IPS DF 4.7 (cell line): ENCODE measurements around the gene NDUFB3.
"Not testable (repeated sequence)": the region's sequence is repeated elsewhere in the genome, so short reads cannot be mapped to it uniquely, and the experiment has no call there.

Source experiments
- DNase-seq: peaks from one replicate; pipeline ENCODE4 v3.0.0-alpha.2; 2013; ENCODE audit warnings: low spot score; ENCODE audit errors: extremely low read depth

NDUFB3 gene

DNA sequence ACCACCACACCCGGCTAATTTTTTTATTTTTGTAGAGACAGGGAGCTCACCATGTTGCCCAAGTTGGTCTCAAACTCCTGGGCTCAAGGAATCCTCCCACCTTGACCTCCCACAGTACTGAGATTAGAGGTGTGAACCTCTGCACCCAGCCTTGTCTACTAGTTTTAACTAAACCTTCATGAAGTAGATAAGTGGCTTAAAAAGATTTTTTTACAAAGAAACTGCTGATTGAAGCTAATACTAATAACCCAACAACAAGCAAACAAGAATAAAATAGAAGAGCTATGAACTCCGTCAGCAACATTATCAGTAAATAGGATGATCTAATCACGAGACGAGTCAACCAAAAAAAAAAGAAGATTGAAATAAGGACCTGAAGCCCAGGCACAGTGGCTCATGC is 18.8 kb downstream of the NDUFB3 start:
- DNase-seq: no peak

GRCh38 chr2:201093573-201093972 is 21.8 kb downstream of the NDUFB3 start:
- DNase-seq: no peak

DNA sequence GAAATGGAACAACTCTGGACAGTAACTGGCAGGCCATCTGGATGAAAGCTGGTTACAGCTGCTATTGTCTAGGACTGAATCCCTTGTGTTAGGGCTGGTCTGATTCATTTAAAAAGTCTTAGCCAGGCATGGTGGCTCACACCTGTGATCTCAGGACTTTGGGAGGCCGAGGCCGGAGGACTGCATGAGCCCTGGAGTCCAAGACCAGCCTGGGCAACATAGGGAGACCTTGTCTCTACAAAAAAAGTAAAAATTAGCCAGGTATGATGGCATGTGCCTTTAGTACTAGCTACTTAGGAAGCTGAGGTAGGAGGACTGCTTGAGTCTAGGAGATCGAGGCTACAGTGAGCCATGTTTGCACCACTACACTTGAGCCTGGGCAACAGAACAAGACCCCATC is 28.7 kb downstream of the NDUFB3 start:
- no peak for DNase-seq

DNA sequence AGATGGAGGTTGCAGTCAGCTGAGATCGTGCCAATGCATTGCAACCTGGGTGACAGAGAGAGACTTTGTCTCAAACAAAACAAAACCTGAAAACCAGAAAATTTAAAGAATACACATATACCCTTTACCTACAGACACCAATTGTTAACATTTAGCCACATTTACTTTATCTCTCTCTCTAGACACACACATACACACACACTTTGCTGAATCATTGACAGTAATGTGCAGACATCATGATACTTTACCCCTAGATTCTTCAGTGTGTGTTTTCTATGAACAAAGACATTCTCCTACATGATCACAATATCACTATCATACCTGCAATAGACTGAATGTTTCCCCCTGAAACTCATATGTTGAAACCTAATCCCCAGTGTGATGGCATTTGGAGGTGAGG is 34.0 kb downstream of the NDUFB3 start:
- no peak for DNase-seq

DNA sequence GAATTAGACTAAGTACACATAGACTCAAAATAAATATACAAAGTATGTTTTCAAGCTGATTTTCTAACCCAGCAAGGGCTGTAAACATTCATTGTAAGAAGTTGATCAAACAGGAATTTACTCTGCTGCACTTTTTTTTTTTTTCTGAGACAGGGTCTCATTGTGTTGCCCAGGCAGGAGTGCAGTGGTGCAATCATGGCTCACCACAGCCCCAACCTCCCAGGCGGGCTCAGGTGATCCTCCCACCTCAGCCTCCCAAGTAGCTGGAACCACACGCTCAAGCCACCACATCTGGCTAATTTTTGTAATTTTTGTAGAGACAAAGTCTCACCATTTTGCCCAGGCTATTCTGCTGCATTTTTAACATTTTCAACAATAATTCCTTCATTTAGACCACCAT is 35.8 kb downstream of the NDUFB3 start:
- no peak for DNase-seq

GRCh38 chr2:201108341-201108740 is 36.5 kb downstream of the NDUFB3 start:
- no peak for DNase-seq

- no peak for DNase-seq
Measured at GRCh38 chr2:201109186-201109585, 37.4 kb downstream of the NDUFB3 start.

GRCh38 chr2:201110615-201111014 is 38.8 kb downstream of the NDUFB3 start:
- DNase-seq: no peak

DNA sequence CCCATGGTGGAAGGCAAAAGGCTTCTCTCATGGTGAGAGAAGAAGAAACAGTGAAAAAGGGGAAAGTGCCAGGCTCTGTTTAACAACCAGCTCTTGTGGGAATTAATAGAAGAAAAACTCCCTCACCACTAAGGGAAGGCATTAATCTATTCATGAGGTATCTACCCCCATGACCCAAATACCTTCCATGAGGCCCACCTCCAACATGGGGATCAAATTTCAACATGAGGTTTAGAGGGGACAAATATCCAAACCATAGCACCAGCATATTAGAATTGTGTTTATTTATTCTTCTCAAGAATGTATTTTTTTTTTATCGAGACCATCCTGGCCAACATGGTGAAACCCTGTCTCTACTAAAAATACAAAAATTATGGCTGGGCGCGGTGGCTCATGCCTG is 39.3 kb downstream of the NDUFB3 start:
- no peak for DNase-seq

- no peak for DNase-seq
Measured at GRCh38 chr2:201114350-201114749, 42.5 kb downstream of the NDUFB3 start.

GRCh38 chr2:201114846-201115245 is 43.0 kb downstream of the NDUFB3 start:
- no peak for DNase-seq

DNA sequence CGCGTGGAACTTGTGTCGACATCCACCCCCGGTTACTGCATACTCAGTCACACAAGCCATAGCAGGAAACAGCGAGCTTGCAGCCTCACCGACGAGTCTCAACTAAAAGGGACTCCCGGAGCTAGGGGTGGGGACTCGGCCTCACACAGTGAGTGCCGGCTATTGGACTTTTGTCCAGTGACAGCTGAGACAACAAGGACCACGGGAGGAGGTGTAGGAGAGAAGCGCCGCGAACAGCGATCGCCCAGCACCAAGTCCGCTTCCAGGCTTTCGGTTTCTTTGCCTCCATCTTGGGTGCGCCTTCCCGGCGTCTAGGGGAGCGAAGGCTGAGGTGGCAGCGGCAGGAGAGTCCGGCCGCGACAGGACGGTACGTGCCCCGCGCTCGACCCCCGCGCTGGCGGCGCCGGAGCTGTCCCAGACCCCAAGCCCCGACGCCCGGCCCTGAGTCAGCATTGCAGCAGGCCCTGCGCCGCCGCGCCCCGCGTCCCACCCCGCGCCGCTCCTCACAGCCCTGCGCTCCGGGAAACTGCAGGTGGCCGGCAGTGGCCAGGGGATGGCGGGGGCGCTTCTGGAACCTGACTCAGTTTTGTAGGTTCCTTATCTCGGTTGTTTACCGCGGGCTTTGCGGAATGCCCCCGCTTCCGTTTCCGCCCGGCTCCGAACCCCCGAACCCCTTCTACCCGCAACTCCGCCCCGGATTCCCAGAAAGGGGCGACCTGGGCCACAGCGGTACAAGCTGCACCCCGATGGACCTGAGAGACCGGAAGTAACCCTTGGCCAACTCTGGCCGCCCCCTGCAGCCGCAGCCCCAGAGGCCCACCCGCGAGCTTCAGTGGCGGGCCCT is 44.5 kb downstream of the NDUFB3 start, which contains the start of gene CFLAR:
Gene CFLAR (plus strand): TSS at position 50 of the 844 bp plus-strand sequence. CDS start 13,702 bp downstream, outside the sequence.
- no peak for DNase-seq

DNA sequence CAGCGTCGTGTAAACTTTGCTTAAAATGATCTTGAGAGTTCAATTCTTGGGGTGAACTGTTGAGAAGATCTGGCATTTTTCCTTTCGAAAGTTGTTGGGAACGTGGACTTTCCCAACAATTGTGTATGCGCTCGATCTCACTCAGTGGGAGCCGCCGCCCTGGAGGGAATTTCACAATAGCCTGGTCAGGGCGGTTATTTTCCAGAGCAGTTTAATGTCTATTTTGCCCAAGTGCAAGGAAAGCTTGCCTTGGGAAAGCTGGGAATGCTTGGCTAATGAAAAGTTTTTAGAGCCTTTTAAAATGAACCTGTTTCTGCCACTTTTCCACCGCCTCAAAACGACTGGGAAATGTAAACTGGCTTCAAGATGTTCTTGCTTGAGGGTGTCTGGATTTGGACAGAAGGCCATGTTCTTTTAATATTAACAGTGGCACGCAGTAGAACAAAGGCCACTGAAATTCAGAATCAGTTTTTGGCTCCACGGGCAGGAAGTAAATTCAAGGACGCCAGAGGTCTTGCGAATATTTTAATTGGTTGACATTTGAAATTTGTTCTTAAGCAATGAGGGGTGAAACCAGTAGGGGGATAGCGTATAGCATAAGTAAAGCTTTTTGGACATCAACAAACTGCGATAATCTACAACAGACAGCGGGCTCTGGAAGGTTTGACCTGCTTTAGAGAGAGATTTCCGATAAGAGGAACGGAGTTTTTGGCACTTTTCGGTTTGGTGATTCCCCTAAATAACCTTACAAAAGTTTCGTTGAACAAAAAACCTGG is 45.3 kb downstream of the NDUFB3 start:
- DNase-seq: no peak

DNA sequence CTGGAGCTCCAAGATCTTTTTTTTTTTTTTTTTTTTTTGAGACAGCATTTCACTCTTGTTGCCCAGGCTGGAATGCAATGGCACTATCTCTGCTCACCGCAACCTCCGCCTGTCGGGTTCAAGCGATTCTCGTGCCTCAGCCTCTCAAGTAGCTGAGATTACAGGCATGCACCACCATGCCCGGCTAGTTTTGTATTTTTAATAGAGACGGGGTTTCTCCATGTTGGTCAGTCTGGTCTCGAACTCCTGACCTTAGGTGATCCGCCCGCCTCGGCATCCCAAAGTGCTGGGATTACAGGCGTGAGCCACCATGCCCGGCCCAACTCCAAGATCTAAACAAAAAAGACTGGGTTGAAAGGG is 45.9 kb downstream of the NDUFB3 start:
- DNase-seq: not testable (repeated sequence)

DNA sequence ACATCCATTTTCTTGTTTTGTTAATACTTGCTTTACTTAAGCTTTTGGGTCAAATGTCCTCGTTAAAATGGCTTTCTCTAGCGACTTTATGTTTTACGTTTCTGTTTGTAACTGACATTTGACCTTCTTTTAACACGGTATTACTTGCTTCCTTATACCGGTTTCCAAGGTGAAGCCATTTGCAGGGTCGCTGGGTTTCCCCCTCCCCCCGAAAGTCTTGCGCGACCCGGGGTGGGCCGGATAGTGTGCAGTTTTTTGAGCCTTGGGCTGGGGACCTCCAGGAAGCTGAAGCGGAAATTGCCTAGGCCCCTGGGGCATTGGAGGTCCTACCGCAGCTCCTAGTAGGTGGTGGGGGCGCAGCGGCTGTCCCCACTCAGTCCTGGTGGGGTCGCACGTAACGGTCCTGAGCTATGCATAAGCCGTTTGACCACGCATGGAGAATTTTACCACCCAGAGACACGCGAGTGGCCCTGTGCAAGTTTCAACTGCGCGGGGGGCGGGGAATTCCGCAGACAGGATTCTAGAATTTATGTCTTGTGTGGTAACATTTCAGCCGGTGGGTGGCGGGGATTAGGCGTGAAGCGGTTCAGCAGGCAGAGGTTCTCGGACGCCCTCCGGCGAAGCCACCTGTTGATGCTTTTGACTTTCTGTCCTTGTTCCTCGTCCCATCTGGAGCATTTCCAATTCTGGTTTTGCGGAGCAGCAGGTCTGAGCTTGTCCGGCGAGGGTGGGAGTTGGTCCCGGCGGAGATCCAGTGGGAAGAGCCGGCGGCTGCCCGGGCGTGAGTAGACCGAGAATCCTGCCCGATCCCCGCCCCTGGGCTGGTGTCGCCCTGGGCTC is 46.5 kb downstream of the NDUFB3 start:
- DNase-seq: no peak

GRCh38 chr2:201118961-201119854 is 47.4 kb downstream of the NDUFB3 start:
- no peak for DNase-seq

DNA sequence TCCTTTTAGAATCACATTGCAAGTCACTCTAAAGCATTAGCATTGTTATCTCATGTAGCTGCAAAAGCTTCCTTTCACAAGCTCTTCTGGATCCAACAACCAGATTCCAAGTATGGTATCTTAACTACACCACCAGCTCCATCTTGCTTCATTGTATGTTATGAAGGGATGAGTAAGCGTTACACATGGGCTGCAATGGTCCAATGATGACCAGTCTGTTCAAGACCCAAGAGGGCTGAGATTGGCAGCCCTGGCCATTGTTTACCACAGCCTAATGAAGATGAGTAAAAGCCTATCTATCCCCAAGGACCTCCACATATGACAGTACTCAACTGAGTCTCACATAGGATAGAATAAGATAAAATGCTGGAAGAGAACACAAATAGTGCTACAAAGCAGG is 50.5 kb downstream of the NDUFB3 start:
- no peak for DNase-seq

DNA sequence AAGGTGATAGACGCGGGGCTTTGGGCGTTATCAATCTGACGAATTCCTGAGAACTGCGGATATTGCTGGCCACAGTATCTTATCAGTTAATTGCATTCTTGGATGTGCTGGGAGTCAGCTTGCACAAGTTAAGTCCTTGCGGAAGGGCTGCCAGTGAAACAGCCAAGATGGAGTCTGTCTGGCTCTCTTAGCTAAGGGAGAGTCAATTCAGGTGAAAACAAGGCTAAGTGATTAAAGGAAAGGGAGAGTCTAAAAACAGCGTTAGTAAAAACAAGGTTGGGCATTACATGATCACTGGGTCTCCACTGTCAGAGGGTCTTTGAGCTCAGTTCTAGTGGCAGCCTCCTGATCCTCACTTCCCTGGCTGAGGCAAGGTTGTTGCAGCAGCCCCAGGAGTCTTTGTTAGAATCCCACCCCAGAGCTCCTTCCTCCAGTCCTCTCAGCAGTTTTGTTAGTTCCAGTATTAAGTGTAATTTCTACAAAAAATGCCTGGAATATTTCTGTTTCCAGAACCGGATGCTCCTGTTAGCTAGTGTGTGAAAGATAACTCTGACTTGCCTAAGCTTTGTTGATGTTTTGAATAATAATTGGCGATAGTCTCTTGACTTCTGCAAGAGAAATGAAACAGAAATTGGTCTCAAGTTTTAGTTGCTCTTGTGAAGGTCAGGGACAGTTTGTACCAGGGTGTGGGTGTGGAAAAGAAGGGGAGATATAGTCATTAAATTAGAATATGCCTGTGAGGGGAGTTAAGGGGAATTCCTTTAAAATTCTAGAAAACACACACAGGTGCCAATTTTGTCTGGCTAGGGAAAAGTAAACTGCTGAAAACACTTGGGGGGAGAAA is 54.7 kb downstream of the NDUFB3 start:
- no peak for DNase-seq

DNA sequence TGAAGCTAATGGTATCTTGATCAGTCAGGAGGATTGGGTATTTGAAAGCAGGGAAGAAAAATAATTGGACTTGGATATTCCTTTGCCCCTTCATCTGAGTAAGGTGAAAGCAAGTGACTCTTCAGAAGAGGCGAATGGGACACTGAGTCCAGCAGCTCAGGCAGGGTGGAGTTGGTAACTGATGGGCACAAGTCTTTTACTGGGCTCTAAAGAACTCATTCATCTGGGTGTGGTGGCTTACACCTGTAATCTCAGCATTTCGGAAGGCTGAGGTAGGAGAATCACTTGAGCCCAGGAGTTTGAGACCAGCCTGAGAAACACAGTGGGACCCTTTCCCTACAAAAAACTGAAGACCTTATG is 55.3 kb downstream of the NDUFB3 start:
- DNase-seq: no peak

GRCh38 chr2:201127570-201127969 is 55.8 kb downstream of the NDUFB3 start:
- DNase-seq: no peak
